Loucy (cell line): ENCODE data around the gene SLU7.

Experiments used
- EZH2phosphoT487 ChIP-seq: fragments of 200-600 bp; IDR thresholded peaks from 2 replicates; pipeline ENCODE4 v1.6.1; 2018; ENCODE audit warnings: antibody characterized with exemption, mild to moderate bottlenecking, moderate library complexity, borderline replicate concordance
- TF ChIP-seq, protein P1 (sequence below): fragments of 200-600 bp; sonication (generic); conservative IDR thresholded peaks from 2 replicates; pipeline ENCODE4 v1.5.1; 2014; ENCODE audit warnings: mild to moderate bottlenecking, antibody characterized with exemption, low read length

GRCh38 chr5:160375701-160376100 is 43.2 kb downstream of the SLU7 start:
- TF ChIP-seq, protein P1, sequence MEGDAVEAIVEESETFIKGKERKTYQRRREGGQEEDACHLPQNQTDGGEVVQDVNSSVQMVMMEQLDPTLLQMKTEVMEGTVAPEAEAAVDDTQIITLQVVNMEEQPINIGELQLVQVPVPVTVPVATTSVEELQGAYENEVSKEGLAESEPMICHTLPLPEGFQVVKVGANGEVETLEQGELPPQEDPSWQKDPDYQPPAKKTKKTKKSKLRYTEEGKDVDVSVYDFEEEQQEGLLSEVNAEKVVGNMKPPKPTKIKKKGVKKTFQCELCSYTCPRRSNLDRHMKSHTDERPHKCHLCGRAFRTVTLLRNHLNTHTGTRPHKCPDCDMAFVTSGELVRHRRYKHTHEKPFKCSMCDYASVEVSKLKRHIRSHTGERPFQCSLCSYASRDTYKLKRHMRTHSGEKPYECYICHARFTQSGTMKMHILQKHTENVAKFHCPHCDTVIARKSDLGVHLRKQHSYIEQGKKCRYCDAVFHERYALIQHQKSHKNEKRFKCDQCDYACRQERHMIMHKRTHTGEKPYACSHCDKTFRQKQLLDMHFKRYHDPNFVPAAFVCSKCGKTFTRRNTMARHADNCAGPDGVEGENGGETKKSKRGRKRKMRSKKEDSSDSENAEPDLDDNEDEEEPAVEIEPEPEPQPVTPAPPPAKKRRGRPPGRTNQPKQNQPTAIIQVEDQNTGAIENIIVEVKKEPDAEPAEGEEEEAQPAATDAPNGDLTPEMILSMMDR, result no peak
- TF ChIP-seq EZH2phosphoT487, result no peak
